GM12872 (cell line): Measurements from ENCODE around the gene ARL11.

ENCODE experiments used
- CTCF ChIP-seq: IDR thresholded peaks from 3 replicates; pipeline ENCODE4 v1.5.1; 2011; ENCODE audit warnings: low read depth, mild to moderate bottlenecking, low read length, moderate library complexity; ENCODE audit not compliant: insufficient read depth

The ARL11 gene

GRCh38 chr13:49657241-49657641, 28.9 kb downstream of the ARL11 start:
- no peak for TF ChIP-seq CTCF

GRCh38 chr13:49664606-49665005, 36.3 kb downstream of the ARL11 start:
- TF ChIP-seq CTCF = no peak

GRCh38 chr13:49667773-49668172, 39.5 kb downstream of the ARL11 start:
- TF ChIP-seq CTCF = no peak

- peak; percentile 65 for TF ChIP-seq CTCF
Measured at GRCh38 chr13:49669735-49670309, 41.5 kb downstream of the ARL11 start.

- TF ChIP-seq CTCF = no peak
Measured at GRCh38 chr13:49670828-49671227, 42.5 kb downstream of the ARL11 start.

GRCh38 chr13:49676581-49677298, 48.4 kb downstream of the ARL11 start:
- TF ChIP-seq CTCF = no peak

DNA sequence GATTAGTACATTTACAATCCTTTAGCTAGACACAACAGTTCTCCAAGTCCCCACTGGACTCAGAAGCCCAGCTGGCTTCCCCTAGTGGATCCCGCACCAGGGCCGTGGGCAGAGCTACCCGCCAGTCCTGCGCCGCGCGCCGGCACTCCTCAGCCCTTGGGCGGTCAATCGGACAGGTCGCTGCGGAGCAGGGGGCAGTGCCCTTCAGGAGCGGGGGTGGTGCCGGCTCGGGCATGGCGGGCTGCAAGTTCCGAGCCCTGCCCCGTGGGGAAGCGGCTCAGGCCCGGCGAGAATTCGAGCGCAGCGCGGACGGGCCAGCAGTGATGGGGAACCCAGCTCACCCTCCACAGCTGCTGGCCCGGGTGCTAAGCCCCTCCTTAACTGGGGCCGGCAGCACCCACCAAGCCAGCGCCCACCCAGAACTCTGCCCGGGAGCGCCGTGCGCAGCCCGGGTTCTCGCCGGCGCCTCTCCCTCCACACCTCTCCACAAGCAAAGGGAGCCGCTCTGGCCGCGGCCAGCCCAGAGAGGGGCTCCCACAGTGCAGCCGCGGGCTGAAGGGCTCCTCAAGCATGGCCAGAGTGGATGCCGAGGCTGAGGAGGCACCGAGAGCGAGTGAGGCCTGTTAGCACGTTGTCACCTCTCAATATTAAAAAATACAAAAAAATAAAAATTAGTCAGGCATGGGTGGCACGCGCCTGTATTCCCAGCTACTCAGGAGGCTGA, 50.0 kb downstream of the ARL11 start:
- TF ChIP-seq CTCF = no peak
